Measurements from ENCODE around the gene DRD4. TPM values are rescaled to one million over a fixed set of nuclear protein-coding genes. Genes with fewer than 3 reads are reported as not detected.

DRD4 gene
- polyA plus RNA-seq, 3 donors = 0.13 TPM; not detected in 2

DNA sequence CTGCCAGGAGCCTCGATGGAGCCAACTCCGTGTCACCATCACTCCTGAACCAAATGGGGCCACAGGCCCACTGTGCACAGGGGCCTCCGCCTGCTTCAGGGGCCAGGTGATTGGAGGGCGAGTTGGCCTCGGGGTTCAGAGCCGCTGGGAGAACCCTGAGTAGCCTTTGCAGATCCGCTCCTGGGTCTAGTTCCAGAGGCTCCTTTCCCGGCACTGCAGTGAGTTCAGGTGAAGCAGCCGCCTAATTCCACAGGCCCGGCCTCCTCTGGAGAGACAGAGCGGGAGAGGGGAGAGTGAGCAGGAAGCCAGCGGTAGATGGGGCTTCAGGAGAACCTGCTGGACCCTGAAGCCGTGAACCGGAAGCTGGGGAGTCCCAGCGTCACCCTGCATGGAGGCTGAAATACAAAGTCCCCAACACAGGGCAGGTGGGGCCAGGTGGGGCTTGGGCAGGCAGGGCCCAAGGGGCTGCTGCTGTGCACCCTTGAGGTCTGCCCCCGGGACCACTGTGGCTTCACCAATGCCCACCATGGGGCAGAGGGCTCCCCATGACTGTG is 22.5 kb downstream of the DRD4 start:
- no peak overlapping the region for H3K27ac Mint-ChIP-seq

DNA sequence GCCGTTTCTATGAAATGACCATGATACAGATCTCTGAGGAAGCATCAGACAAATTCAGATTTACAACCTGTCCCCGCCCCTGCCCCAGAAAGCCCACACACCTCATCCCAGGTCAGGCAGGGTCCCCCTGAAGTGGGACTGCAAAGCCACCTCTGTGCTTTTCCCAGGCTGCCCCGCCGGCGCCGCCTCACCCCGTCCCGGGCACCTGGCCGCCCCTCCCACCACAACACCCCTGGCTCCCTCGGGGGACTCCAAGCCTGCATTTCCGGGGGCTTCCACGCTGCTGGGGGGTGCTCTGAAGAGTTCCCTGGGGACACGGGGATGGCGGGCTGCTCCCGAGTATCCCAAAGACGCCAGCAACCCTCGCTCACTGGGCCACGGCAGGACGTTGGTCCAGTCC is 23.2 kb downstream of the DRD4 start:
- no peaks in the 10 kb centered on the region for H3K9me3 ChIP-seq (replicated peaks in 1 of 2; ENCODE audit: control insufficient read depth in 1 of 2, insufficient read depth in 1 of 2, low read length in 2 of 2)
- Mint-ChIP-seq H3K4me3 (no peak overlapping the region), H3K4me1 (no peaks in the 10 kb centered on the region), H3K27me3 (ENCODE audit: low read depth in 3 of 3) (peaks cover 2 to 5% (median 3%) of the 10 kb centered on the region in 3 donors), H3K9me3 (peaks cover 0 to 2% (median 0%) of the 10 kb centered on the region in 7 donors), H3K27ac (no peak overlapping the region), H3K36me3 (peaks cover 42 to 82% of the 10 kb centered on the region in 2 donors)
- TF ChIP-seq, protein P1, sequence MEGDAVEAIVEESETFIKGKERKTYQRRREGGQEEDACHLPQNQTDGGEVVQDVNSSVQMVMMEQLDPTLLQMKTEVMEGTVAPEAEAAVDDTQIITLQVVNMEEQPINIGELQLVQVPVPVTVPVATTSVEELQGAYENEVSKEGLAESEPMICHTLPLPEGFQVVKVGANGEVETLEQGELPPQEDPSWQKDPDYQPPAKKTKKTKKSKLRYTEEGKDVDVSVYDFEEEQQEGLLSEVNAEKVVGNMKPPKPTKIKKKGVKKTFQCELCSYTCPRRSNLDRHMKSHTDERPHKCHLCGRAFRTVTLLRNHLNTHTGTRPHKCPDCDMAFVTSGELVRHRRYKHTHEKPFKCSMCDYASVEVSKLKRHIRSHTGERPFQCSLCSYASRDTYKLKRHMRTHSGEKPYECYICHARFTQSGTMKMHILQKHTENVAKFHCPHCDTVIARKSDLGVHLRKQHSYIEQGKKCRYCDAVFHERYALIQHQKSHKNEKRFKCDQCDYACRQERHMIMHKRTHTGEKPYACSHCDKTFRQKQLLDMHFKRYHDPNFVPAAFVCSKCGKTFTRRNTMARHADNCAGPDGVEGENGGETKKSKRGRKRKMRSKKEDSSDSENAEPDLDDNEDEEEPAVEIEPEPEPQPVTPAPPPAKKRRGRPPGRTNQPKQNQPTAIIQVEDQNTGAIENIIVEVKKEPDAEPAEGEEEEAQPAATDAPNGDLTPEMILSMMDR (IDR thresholded peaks at IDR 0.05) = no peak
- H3K4me2 ChIP-seq (replicated peaks; ENCODE audit: extremely low read depth, low read length, poor library complexity, severe bottlenecking) = no peak overlapping the region
- no peak overlapping the region for H3K4me3 ChIP-seq (replicated peaks in 1 of 3; ENCODE audit: low read depth in 2 of 3, low read length in 3 of 3)
- no peaks in the 10 kb centered on the region for H3K79me2 ChIP-seq (ENCODE audit: insufficient read depth, low read length)
- no peak overlapping the region for H2AFZ ChIP-seq (ENCODE audit: insufficient read depth, low read depth, low read length, poor library complexity, severe bottlenecking)
- H3K4me1 ChIP-seq (ENCODE audit: control insufficient read depth in 1 of 2, insufficient read depth in 2 of 2, low read length in 2 of 2) = no peaks in the 10 kb centered on the region
- DNase-seq = no peak
- WGBS (ENCODE audit: insufficient coverage) = 99% methylated on average over 15 of the region's 19 CpGs
- H4K20me1 ChIP-seq (ENCODE audit: insufficient read depth, low read length) = peaks cover 16% of the 10 kb centered on the region
- peaks cover 52 to 71% of the 10 kb centered on the region in 2 donors for H3K36me3 ChIP-seq (replicated peaks in 1 of 2; ENCODE audit: control insufficient read depth in 1 of 2, insufficient read depth in 2 of 2, low read length in 2 of 2)
- H3K9ac ChIP-seq (ENCODE audit: insufficient read depth, low read length, poor library complexity, severe bottlenecking) = no peak overlapping the region
- intact Hi-C loops (cut with micrococcal nuclease) = loop anchor here in 1 of 2 donors (5.0 kb wide), 1 partner anchor 62 kb away; no protein-coding TSS in a partner anchor
- H3K27me3 ChIP-seq (ENCODE audit: control insufficient read depth in 2 of 2, insufficient read depth in 2 of 2, low read length in 2 of 2) = no peaks in the 10 kb centered on the region
- no peak overlapping the region for H3K27ac ChIP-seq (ENCODE audit: low read depth in 1 of 2, low read length in 2 of 2)

More for the DNA sequence above, 22.5 kb downstream of the DRD4 start:
- Mint-ChIP-seq H3K27me3 (ENCODE audit: low read depth in 3 of 3) (peaks cover 2 to 5% (median 3%) of the 10 kb centered on the region in 3 donors), H3K4me1 (no peaks in the 10 kb centered on the region), H3K9me3 (no peaks in the 10 kb centered on the region), H3K36me3 (peaks cover 43 to 87% of the 10 kb centered on the region in 2 donors), H3K4me3 (no peak overlapping the region)
- no peaks in the 10 kb centered on the region for H3K27me3 ChIP-seq (ENCODE audit: control insufficient read depth in 2 of 2, insufficient read depth in 2 of 2, low read length in 2 of 2)
- peaks cover 16% of the 10 kb centered on the region for H4K20me1 ChIP-seq (ENCODE audit: insufficient read depth, low read length)
- no peak overlapping the region for H3K9ac ChIP-seq (ENCODE audit: insufficient read depth, low read length, poor library complexity, severe bottlenecking)
- H3K4me1 ChIP-seq (ENCODE audit: control insufficient read depth in 1 of 2, insufficient read depth in 2 of 2, low read length in 2 of 2) = no peaks in the 10 kb centered on the region
- TF ChIP-seq, protein P1 (IDR thresholded peaks at IDR 0.05) = no peak
- H3K79me2 ChIP-seq (ENCODE audit: insufficient read depth, low read length) = no peaks in the 10 kb centered on the region
- H2AFZ ChIP-seq (ENCODE audit: insufficient read depth, low read depth, low read length, poor library complexity, severe bottlenecking) = no peak overlapping the region
- WGBS (ENCODE audit: insufficient coverage) = 96% methylated on average over 15 of the region's 16 CpGs
- no peak overlapping the region for H3K27ac ChIP-seq (ENCODE audit: low read depth in 1 of 2, low read length in 2 of 2)
- H3K4me2 ChIP-seq (replicated peaks; ENCODE audit: extremely low read depth, low read length, poor library complexity, severe bottlenecking) = no peak overlapping the region
- H3K9me3 ChIP-seq (replicated peaks in 1 of 2; ENCODE audit: control insufficient read depth in 1 of 2, insufficient read depth in 1 of 2, low read length in 2 of 2) = no peaks in the 10 kb centered on the region
- no peak overlapping the region for H3K4me3 ChIP-seq (replicated peaks in 1 of 3; ENCODE audit: low read depth in 2 of 3, low read length in 3 of 3)
- no peak for DNase-seq
- peaks cover 49 to 66% of the 10 kb centered on the region in 2 donors for H3K36me3 ChIP-seq (replicated peaks in 1 of 2; ENCODE audit: control insufficient read depth in 1 of 2, insufficient read depth in 2 of 2, low read length in 2 of 2)
- intact Hi-C loops (cut with micrococcal nuclease) = loop anchor here in 1 of 2 donors (5.0 kb wide), 1 partner anchor 63 kb away; no protein-coding TSS in a partner anchor
